Endothelial cell of umbilical vein (primary cell): ENCODE data around the gene PRKACB. TPM values are rescaled to one million over a fixed set of nuclear protein-coding genes. Genes with fewer than 3 reads are reported as not detected.

ENCODE experiments used
- BruUV-seq: library from RNA; stranded (reverse); fragments of 400-500 nt; replicated peaks from 2 replicates; lab custom pipeline; 2021; lab: Mats Ljungman, UMichigan
- CTCF ChIA-PET: fragments of 300-600, 350-600 bp; sonication (Branson Sonifier 250); formaldehyde crosslinking; loops from one replicate; lab custom pipeline; 2021; ENCODE audit warnings: antibody characterized with exemption, inconsistent platforms; lab: Charles Lee
- POLR2A ChIA-PET: fragments of 300-600, 350-600 bp; sonication (Branson Sonifier 250); formaldehyde crosslinking; loops from one replicate; lab custom pipeline; 2021; ENCODE audit warnings: antibody characterized with exemption, inconsistent platforms; lab: Charles Lee
- DNase-seq: peaks from one replicate; pipeline ENCODE4 v3.0.0-alpha.2; 2011; ENCODE audit warnings: low read depth, low spot score
- FAIRE-seq: peaks from 2 replicates; lab custom pipeline; 2011; peaks lifted over from hg19 to GRCh38; lab: Jason Lieb, UNC
- H2AFZ ChIP-seq: 2 replicates; pipeline ENCODE4 v1.6.0; 2012; ENCODE audit warnings: low read depth, low read length, control low read depth, inconsistent platforms
- H3K27ac ChIP-seq: 2 replicates; pipeline ENCODE4 v1.5.1; 2011; ENCODE audit warnings: low read depth, mild to moderate bottlenecking, control low read depth, low read length, moderate library complexity; ENCODE audit not compliant: insufficient read depth
- H3K27me3 ChIP-seq, 2 experiments: 2 replicates each; pipeline versions ENCODE4 v1.6.0 to v1.6.1; 2011; ENCODE audit warnings: low read length in 2 of 2, mixed read lengths in 1 of 2; ENCODE audit not compliant: control insufficient read depth in 2 of 2, insufficient read depth in 2 of 2
- H3K36me3 ChIP-seq, 2 experiments: 2 replicates in 1 of 2; 3 replicates in 1 of 2; pipeline ENCODE4 v1.5.1; 2011; ENCODE audit warnings: low read length in 2 of 2, mild to moderate bottlenecking in 1 of 2, moderate library complexity in 1 of 2; ENCODE audit not compliant: control insufficient read depth in 2 of 2, insufficient read depth in 2 of 2; ENCODE audit errors: extremely low read depth in 1 of 2
- H3K4me1 ChIP-seq: 3 replicates; pipeline ENCODE4 v1.5.1; 2011; ENCODE audit warnings: mild to moderate bottlenecking, low read length; ENCODE audit not compliant: control insufficient read depth, insufficient read depth; ENCODE audit errors: extremely low read depth
- H3K4me2 ChIP-seq: 2 replicates; pipeline ENCODE4 v1.6.1; 2011; ENCODE audit warnings: low read length, control low read depth, mixed read lengths; ENCODE audit not compliant: insufficient read depth
- H3K4me3 ChIP-seq, 3 experiments: fragments of 200-600 bp in 1 of 3; sonication (generic), shearing (Covaris generic) in 1 of 3; replicated peaks in 1 of 3; 2 replicates each; pipeline ENCODE4 v1.5.1; 2011 to 2016; ENCODE audit warnings: control low read depth in 3 of 3, low read length in 3 of 3, mild to moderate bottlenecking in 2 of 3, inconsistent platforms in 1 of 3, low read depth in 1 of 3, moderate library complexity in 1 of 3; ENCODE audit not compliant: insufficient read depth in 1 of 3
- H3K79me2 ChIP-seq: 2 replicates; pipeline ENCODE4 v1.6.0; 2012; ENCODE audit warnings: low read length, inconsistent platforms; ENCODE audit not compliant: control insufficient read depth, insufficient read depth
- H3K9ac ChIP-seq: replicated peaks from 2 replicates; pipeline ENCODE3; 2011; ENCODE audit warnings: low read length, control low read depth; ENCODE audit not compliant: insufficient read depth; ENCODE audit errors: extremely low read depth
- H3K9me1 ChIP-seq: replicated peaks from 3 replicates; pipeline ENCODE4 v1.6.0; 2011; ENCODE audit warnings: mild to moderate bottlenecking, low read length; ENCODE audit not compliant: control insufficient read depth, insufficient read depth; ENCODE audit errors: extremely low read depth
- H3K9me3 ChIP-seq: replicated peaks from 2 replicates; pipeline ENCODE4 v1.5.1; 2012; ENCODE audit warnings: low read length, inconsistent platforms; ENCODE audit not compliant: control insufficient read depth, insufficient read depth
- H4K20me1 ChIP-seq: replicated peaks from 2 replicates; pipeline ENCODE3; 2011; ENCODE audit warnings: mild to moderate bottlenecking, low read length; ENCODE audit not compliant: control insufficient read depth, insufficient read depth; ENCODE audit errors: extremely low read depth
- CTCF ChIP-seq, 2 donors: IDR thresholded peaks; 1 replicate in 1 of 2; 2 replicates in 1 of 2; pipeline ENCODE4 v1.5.1; 2011; ENCODE audit warnings: low read length in 2 of 2, mild to moderate bottlenecking in 2 of 2, moderate library complexity in 2 of 2, control low read depth in 1 of 2, inconsistent platforms in 1 of 2, low read depth in 1 of 2; ENCODE audit not compliant: insufficient read depth in 1 of 2; ENCODE audit errors: extremely low read depth in 1 of 2
- EZH2 ChIP-seq: IDR thresholded peaks from 2 replicates; pipeline ENCODE4 v1.6.1; 2012; ENCODE audit warnings: borderline replicate concordance, low read depth, mild to moderate bottlenecking, moderate library complexity, low read length, inconsistent platforms; ENCODE audit not compliant: severe bottlenecking
- FOS ChIP-seq: IDR thresholded peaks from 2 replicates; pipeline ENCODE4 v1.6.1; 2011; ENCODE audit warnings: mild to moderate bottlenecking, low read length, moderate library complexity, borderline replicate concordance; ENCODE audit not compliant: insufficient read depth
- GATA2 ChIP-seq: IDR thresholded peaks from 2 replicates; pipeline ENCODE4 v1.7.0; 2011; ENCODE audit warnings: low read depth, mild to moderate bottlenecking, moderate library complexity, mixed read lengths, low read length; ENCODE audit not compliant: insufficient read length, insufficient read depth
- JUN ChIP-seq: IDR thresholded peaks from 2 replicates; pipeline ENCODE4 v1.6.1; 2011; ENCODE audit warnings: borderline replicate concordance, low read depth; ENCODE audit not compliant: insufficient read length, insufficient read depth
- MAX ChIP-seq: IDR thresholded peaks from 2 replicates; pipeline ENCODE4 v1.6.1; 2011; ENCODE audit not compliant: insufficient read depth, insufficient read length
- MYC ChIP-seq: IDR thresholded peaks from one replicate; pipeline ENCODE4 v1.6.1; 2011; ENCODE audit warnings: mild to moderate bottlenecking, low read depth, low read length
- POLR2A ChIP-seq: IDR thresholded peaks from 2 replicates; pipeline ENCODE4 v1.6.1; 2012; ENCODE audit warnings: low read depth, mild to moderate bottlenecking, control low read depth, low read length
- POLR2AphosphoS5 ChIP-seq: IDR thresholded peaks from 2 replicates; pipeline ENCODE4 v1.6.1; 2012; ENCODE audit warnings: low read depth, mild to moderate bottlenecking, control low read depth, low read length, moderate library complexity; ENCODE audit not compliant: insufficient read depth
- dilution Hi-C: fragments of 300-500 bp; cut with MboI; formaldehyde crosslinking; loops from one replicate; pipeline ENCODE4 v1.15.0; 2019; ENCODE audit warnings: low sequenced_read_pairs; ENCODE audit not compliant: extremely low pct_ligation_motif_present
- intact Hi-C: fragments of 100-400 bp; cut with micrococcal nuclease; formaldehyde crosslinking; loops from one replicate; pipeline ENCODE4 v1.10.0; 2022
- polyA plus RNA-seq, 4 experiments: library from polyadenylated mRNA; depleted of rRNA in 3 of 4; stranded (reverse) in 3 of 4; unstranded in 1 of 4; fragments of >200 nt; gene quantifications; 2 replicates each; pipeline versions ENCODE4 v1.2.1 to v1.2.3, GENCODE V29; 2011 to 2012; ENCODE audit warnings: missing spikeins in 1 of 4
- total RNA-seq: library from RNA; stranded (reverse); gene quantifications from 2 replicates; pipeline ENCODE4 v1.2.3, GENCODE V29; 2021

The PRKACB gene
- total and polyA plus RNA-seq, 2 donors (not counting 3 experiments of a cell fraction or from before 2014, with no cell fraction given): 19.1 to 77.5 TPM

- no peak overlapping the region for H3K27ac ChIP-seq
- dilution Hi-C loops (no loop called here), intact Hi-C loops (no loop called here)
- no peaks in the 10 kb centered on the region for H3K4me1 ChIP-seq
- ChIA-PET CTCF (interaction anchor here (0.8 kb wide), 1 partner anchor 139 kb away, joined by 3 read pairs; the partner anchor contains the start of gene PRKACB), POLR2A (no interaction called here)
- H3K9ac ChIP-seq: no peak overlapping the region
- no peaks in the 10 kb centered on the region for H4K20me1 ChIP-seq
- no peaks in the 10 kb centered on the region for H3K36me3 ChIP-seq
- H3K27me3 ChIP-seq: no peaks in the 10 kb centered on the region
- no peak for DNase-seq
- no peaks in the 10 kb centered on the region for H3K79me2 ChIP-seq
- H3K9me1 ChIP-seq: no peaks in the 10 kb centered on the region
- no TSS peak for BruUV-seq
- H2AFZ ChIP-seq: no peak overlapping the region
- TF ChIP-seq POLR2A: no peak
- TF ChIP-seq EZH2: no peak
- TF ChIP-seq CTCF (IDR thresholded peaks at IDR 0.05; ENCODE audit: extremely low read depth in 1 of 2, insufficient read depth in 1 of 2, low read depth in 1 of 2, low read length in 2 of 2): no peak
- H3K4me2 ChIP-seq: no peak overlapping the region
- FAIRE-seq: no peak
- no peaks in the 10 kb centered on the region for H3K9me3 ChIP-seq
- no peak overlapping the region for H3K4me3 ChIP-seq
Measured at GRCh38 chr1:84283381-84283780, 139.3 kb downstream of the PRKACB start.

- no peak overlapping the region for H2AFZ ChIP-seq
- H3K27me3 ChIP-seq: no peaks in the 10 kb centered on the region
- H3K9me3 ChIP-seq: no peaks in the 10 kb centered on the region
- TF ChIP-seq FOS: no peak
- TF ChIP-seq EZH2: no peak
- no peak for TF ChIP-seq MYC
- TF ChIP-seq CTCF (IDR thresholded peaks at IDR 0.05; ENCODE audit: extremely low read depth in 1 of 2, insufficient read depth in 1 of 2, low read depth in 1 of 2, low read length in 2 of 2): no peak
- TF ChIP-seq MAX: no peak
- no peak for TF ChIP-seq POLR2A
- TF ChIP-seq GATA2: no peak
- no peak for TF ChIP-seq POLR2AphosphoS5
- TF ChIP-seq JUN: no peak
- intact Hi-C loops: no loop called here
- no peaks in the 10 kb centered on the region for H3K79me2 ChIP-seq
- H3K27ac ChIP-seq: no peak overlapping the region
- FAIRE-seq: no peak
- H3K4me1 ChIP-seq: no peaks in the 10 kb centered on the region
- no peak overlapping the region for H3K4me3 ChIP-seq
- H3K36me3 ChIP-seq: no peaks in the 10 kb centered on the region
- POLR2A ChIA-PET: no interaction called here
- DNase-seq: no peak
- no TSS peak for BruUV-seq
- dilution Hi-C loops: no loop called here
- H3K4me2 ChIP-seq: no peak overlapping the region
- CTCF ChIA-PET: no interaction called here
- no peaks in the 10 kb centered on the region for H4K20me1 ChIP-seq
- no peaks in the 10 kb centered on the region for H3K9me1 ChIP-seq
- H3K9ac ChIP-seq: no peak overlapping the region
Measured at GRCh38 chr1:84286071-84286470, 142.0 kb downstream of the PRKACB start.
